Retinal pigment epithelial cell (primary cell): Measurements from ENCODE around the gene IMPG2.

Experiments
- DNase-seq: peaks from one replicate; pipeline ENCODE4 v3.0.0-alpha.2; 2010; ENCODE audit warnings: low read depth
- H3K4me3 ChIP-seq: 2 replicates; pipeline ENCODE4 v1.5.1; 2011; ENCODE audit warnings: mild to moderate bottlenecking, low read length, control low read depth, moderate library complexity
- CTCF ChIP-seq: conservative IDR thresholded peaks from 2 replicates; pipeline ENCODE4 v1.5.1; 2011; ENCODE audit warnings: low read depth, low read length, control low read depth, inconsistent platforms

IMPG2 gene

GRCh38 chr3:101320475-101320874, at the start of gene IMPG2:
Gene IMPG2, minus strand, starts transcription at chr3:101320575. Its CDS starts 203 bp downstream, at chr3:101320372.
- TF ChIP-seq CTCF, result no peak

GRCh38 chr3:101362406-101362805, 42.0 kb upstream of the IMPG2 start:
- H3K4me3 ChIP-seq, result no peak overlapping the region
- no peak for DNase-seq
- TF ChIP-seq CTCF, result no peak

More at GRCh38 chr3:101320475-101320874, at the start of gene IMPG2:
- no peak within 1 kb of the TSS for H3K4me3 ChIP-seq
- no peak for DNase-seq

- no peak overlapping the region for H3K4me3 ChIP-seq
- no peak for DNase-seq
- TF ChIP-seq CTCF, result no peak
These were observed 31.5 kb upstream of the IMPG2 start for GRCh38 chr3:101351829-101352228.

GRCh38 chr3:101340591-101340990, 20.2 kb upstream of the IMPG2 start:
- no peak overlapping the region for H3K4me3 ChIP-seq
- no peak for TF ChIP-seq CTCF
- no peak for DNase-seq

- no peak for DNase-seq
- H3K4me3 ChIP-seq, result no peak overlapping the region
- TF ChIP-seq CTCF, result no peak
These were observed 13.5 kb upstream of the IMPG2 start for GRCh38 chr3:101333883-101334282.

GRCh38 chr3:101329016-101329673, 8.8 kb upstream of the IMPG2 start:
- no peak overlapping the region for H3K4me3 ChIP-seq
- DNase-seq, result no peak
- TF ChIP-seq CTCF, result no peak

GRCh38 chr3:101325393-101326134, 5.2 kb upstream of the IMPG2 start:
- no peak overlapping the region for H3K4me3 ChIP-seq
- DNase-seq, result no peak
- TF ChIP-seq CTCF, result no peak
